Mammary epithelial cell (primary cell): ENCODE results near the gene ZC3H8.

ENCODE experiments used
- CTCF ChIP-seq, 2 donors: IDR thresholded peaks in 1 of 2; conservative IDR thresholded peaks in 1 of 2; 2 replicates each; pipeline ENCODE4 v1.5.1; 2011 to 2012; ENCODE audit warnings: inconsistent platforms in 2 of 2, low read length in 2 of 2, mild to moderate bottlenecking in 2 of 2, control low read depth in 1 of 2, low read depth in 1 of 2; ENCODE audit not compliant: insufficient read depth in 1 of 2; ENCODE audit errors: extremely low read depth in 1 of 2
- EZH2 ChIP-seq: IDR thresholded peaks from 2 replicates; pipeline ENCODE4 v1.6.1; 2012; ENCODE audit warnings: low read length, inconsistent platforms, borderline replicate concordance

DNA sequence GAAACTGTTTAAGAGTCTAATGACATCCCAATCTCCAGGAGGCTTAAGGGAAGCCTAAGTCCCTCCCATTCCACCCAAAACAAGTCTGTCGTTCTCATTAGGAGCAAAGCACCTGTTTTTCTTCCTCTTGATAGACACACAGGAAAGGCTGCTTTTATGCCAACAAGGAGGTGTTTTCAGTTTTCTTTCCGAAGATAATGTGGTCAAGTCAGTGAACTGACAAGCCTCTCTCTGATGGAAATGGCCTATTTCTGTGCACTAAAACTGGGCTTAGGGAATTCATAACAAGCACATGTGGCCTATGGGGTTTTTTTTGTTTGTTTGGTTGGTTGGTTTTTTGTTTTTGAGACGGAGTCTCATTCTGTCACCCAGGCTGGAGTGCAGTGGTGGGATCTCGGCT is 80.5 kb downstream of the ZC3H8 start:
- TF ChIP-seq CTCF (conservative IDR thresholded peaks at IDR 0.05 in 1 of 2, IDR thresholded peaks at IDR 0.05 in 1 of 2; ENCODE audit: extremely low read depth in 1 of 2, insufficient read depth in 1 of 2, low read depth in 1 of 2, low read length in 2 of 2) (no peak), EZH2 (no peak)
